ENCODE results near the gene RFT1.
A peak's percentile ranks its signal among the peaks of the same experiment; 100 is the strongest.

RFT1 gene

DNA sequence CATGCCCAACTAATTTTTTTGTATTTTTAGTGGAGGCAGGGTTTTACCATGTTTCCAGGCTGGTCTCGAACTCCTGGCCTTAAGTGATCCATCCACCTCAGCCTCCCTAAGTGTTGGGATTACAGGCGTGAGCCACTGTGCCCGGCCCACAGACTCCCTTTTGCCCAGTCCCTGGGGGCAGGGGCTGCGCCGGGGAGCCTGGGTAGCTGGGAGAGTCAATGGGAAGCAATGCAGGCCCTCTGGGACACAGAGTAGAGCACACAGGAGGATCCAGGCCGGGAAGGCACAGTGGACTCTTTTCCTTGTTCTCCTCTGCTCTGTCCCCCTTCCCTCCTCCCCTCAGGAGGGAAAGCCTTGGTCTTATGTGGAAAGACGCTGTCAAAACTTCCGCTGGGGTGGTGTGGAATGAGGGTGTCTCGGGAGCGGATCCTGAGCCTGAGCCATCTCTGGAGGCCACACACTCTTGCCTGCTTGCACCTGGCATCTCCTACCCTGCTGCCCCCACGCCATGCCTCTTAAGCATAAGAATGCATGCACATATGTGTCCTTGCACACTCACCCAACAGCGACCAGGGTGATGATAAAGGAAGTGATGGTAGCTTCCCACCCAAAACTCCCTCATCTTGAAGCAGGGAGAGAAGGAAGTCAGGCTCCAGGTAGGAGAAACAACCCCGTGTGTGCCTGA lies 18.9 kb upstream of the RFT1 start:
- DNase-seq, result no peak

DNA sequence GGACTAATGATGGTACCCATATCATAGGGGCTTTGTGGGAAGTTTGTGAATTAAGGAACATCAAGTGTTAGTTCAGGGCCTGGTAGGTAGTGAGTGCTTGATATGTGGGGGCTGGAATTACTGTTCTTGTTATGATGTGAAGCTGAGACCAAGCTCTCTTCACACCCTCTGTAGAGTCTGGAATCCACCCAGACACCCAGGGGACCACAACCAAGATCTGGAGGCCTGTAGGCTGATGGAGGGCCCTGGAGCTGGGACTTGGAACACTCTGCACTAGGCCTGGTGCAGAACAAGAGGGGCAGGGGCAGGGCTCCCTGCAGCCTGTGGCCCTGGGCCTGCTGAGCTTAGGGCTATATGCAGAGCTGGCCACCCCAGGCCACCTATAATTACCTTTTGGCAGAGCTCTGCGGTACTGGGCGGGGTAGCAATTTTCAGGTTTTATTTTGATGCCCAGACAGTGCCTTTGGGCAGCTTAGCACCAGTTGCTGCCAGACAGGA lies 17.7 kb upstream of the RFT1 start:
- no peak for DNase-seq

DNA sequence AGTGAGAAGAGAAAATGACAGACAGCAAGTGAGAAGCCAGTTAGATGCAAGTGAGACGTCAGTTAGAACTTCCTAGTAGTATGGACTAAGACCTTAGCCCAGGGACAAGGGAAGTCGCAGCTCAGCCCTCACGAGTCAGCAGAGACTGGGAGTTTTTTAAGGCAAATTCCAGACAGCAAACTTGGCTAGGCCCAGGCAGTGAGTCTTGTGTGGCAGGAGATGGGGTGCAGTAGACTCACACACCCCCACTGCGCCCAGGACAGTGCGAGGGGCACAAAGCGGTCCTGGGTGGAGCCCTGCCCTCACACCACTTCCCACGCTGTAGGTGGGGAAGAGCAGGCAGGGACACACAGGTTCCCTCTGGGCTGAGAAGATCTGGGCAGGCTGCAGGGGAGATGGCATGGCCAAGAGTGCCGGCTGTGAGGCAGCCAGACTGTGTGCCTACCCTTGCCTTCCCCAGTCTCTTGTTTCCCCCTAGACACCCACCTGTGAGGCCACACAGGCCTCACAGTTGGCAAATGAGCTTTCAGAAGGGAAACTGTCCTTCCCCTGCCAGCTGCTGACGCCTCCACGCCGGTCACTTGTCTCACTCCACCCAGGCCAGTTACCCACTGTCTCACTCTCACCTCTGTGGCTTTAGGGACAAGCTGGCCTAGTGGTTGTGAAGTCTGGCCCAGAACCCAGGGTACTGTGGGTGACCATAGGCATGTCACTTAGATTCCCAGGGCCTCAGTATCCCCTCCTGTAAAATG lies 17.1 kb upstream of the RFT1 start:
- peak; percentile 83 for DNase-seq

DNA sequence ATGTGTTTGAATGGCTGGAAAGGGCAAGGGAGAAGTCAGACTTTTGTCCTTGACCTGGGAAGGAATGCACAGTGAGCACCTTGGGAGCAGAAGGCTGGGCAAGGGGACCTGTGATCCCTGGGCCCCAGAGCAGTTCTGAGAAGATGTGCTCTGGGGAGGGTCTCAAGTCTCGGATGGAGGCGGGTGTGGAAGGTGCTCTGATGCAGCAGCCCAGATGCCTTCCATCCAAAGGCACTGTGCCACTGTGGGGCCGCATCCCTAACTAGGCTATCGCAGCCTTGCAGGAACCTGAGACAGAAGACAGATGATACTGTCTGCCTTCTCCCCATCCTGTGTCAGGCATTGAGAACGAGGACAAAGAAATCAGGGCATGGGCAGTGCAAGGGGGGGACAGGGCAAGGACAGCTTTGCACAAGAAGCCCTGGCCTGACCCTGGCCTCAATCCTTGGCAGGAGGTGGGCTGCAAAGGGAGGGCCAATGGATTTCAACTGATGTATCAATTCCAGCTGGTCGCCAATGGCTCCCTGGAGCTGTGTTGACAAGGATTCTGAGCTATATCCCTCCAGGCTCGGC lies 16.2 kb upstream of the RFT1 start:
- no peak for DNase-seq

DNA sequence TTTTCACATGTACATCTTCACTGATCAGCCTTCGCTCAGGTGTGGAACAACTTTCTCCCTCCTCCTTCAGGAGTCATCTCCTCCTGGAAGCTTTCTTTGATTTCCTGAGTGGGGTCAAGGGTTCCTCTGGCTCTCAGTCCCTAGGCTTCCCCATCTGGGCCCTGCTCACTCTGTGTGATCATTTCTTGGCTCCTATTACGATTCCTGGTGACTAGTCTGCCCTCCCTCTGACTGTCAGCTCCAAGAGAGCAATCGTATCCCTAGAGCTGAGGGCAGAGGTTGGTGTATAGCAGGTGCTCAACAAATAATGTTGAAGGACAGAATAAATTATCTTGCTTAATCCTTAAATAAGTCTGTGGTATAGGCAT lies 15.5 kb upstream of the RFT1 start:
- no peak for DNase-seq

DNA sequence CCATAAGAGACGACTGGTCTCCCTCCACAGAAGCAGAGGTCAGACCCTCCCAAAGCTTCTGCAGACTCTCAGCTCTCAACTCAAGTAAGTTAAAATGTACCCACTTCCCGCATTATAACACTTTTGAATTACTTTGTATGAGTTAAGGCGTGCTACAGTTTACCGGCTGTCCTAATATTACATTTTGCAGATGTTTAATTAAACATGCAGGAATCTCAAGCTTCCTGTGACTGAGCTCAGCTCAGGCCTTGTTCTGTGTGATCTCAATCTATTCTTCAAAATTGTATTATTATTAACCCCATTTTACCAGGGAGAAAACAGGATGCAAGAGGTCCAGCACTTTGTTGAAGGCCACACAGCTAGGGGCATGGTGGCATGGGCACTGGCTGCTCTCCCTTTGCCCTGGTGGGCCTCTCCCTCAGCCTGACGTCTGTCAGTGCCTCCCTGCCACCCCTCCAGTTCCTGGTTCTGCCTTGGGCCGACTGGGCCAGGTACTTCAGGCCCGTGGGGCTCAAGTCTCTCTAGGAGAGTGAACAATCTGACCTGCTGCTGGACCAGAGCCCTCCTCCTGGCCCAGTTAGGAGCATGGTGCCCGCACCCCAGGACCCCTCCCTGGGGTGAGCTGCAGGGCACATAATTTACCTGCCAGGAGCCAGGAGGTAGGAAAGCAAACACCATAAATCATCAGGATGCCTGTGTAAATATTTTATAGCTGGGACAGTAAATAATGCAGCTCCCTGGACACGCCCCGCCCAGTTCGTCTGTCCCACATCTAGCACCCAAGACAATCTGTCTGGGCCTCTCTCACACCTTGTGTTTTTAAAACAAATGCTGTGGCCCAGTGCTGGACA lies 14.9 kb upstream of the RFT1 start:
- DNase-seq, result no peak

DNA sequence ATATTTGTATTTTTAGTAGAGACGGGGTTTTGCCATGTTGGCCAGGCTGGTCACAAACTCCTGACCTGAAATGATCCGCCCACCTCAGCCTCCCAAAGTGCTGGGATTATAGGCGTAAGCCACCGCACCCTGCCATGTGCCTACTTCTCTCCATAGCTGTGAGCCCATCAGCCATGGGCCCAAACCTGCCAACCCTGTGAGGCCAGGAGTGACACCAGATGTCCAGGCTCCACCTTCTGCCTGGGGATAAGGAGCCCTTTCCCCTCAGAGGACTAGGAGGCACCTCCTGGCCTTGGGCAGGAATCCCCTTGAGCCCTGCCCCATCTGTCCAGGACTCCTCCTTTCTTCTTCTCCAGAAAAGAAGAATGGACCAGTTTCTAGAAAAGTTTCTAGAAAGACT lies 14.2 kb upstream of the RFT1 start:
- no peak for DNase-seq

DNA sequence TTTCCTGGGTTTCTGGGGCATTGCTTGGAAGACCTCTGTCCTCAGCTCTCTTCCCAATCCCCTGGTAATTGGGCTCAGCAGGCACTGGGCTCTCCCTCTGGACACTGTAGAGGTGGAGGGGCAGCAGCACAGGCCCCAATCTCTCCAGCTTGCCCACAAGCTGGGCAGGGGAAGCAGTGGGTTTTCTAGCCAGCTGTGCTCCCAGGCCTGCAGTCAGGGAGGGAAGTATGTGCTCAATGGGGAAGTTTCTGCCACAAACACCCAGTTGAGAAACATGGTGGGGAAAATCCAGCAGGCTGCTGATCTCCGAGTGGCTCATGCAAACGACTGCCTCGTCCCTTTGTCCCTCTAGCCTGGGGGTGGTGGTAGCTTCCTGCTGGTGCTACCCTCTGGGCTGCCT lies 12.8 kb upstream of the RFT1 start:
- DNase-seq, result peak; percentile 94

DNA sequence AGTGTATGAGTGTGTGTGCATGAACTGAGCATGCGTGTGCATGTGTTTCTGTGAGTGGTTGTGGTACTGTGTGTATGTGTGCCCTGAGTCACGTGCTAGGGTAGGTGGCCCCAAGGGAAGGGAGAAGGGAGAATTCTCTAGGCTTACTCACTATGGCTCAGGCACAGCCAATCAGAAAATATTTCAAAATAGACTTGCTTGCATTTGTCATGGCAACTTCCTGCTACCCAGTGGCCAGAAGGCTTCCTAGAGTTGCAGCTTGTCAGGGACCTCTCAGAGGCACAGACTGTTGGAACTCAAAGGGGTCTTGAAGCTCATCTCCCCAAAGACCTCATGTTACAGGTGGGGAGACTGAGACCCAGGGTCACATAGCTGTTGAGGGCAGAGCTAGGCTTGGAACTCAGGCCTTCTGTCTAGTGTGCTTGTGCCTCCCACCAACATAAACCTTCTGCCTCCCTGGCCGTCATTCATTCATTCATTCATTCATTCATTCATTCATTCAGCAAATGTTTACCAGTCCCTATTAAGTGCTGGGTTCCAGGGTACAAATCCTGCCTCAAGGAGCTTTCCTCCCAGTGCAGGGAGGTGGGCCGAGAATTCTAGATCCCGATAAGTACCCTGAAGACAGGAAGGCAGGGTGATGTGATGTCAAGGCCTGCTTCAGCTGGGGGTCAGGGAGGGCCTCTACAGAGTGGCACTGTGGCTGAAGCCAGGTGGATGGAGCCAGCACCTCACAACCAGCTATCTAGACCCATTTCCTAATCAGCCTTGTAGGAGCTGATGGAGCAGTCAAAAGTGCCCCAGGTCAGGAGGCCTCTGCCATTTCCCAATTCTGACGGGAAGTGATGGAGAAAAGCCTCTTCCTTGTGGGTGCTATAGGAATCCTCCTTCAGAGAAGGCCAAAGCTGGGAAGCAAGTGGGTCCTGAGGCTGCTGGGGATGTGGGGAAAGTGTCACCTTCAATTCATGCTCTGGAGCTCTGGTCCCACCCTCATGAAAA lies 10.9 kb upstream of the RFT1 start:
- peak; percentile 93 for DNase-seq

DNA sequence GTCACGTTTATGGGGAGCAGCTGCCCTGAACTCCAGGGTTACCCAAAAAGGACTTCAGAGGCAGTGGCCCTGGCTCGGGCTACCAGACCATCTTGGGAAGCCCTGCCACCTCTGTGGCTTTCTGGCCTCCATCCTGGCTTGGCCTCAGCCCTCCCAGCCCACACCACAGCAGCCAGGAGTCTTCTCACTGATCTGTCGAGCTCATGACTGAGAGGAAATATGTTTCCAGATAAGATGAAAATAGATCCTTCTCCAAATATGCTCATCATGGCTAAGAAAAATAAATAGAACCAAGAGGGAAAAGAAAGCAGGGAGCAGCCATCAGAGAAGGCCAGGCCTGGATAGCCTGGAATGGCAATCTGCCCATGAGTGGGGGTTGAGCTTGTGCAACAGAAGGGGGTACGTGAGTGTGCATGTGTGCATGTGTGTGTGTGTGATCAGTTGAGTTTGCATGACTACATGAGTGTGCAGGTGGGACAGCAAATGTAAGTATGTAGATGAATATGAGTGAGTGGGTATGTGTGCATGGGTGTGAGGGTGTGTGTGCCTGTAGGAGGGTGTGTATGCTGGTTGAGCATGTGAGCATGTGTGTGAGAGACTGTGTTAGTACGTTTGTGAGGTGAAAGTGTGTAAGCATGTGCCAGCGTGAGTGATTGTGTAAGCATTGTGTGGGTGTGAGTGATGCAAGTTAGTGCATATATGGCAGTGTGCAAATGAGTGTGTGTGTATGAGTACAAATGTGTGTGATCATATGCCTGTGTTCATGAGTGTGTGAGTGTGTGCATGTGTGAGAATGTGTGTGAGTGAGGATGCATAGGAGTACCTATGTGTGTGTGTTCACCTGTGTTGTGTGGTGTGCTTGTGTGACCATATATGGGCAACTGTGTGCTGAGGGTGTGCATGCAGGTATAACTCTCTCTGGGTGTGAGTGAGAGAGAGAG lies 9.9 kb upstream of the RFT1 start:
- no peak for DNase-seq

DNA sequence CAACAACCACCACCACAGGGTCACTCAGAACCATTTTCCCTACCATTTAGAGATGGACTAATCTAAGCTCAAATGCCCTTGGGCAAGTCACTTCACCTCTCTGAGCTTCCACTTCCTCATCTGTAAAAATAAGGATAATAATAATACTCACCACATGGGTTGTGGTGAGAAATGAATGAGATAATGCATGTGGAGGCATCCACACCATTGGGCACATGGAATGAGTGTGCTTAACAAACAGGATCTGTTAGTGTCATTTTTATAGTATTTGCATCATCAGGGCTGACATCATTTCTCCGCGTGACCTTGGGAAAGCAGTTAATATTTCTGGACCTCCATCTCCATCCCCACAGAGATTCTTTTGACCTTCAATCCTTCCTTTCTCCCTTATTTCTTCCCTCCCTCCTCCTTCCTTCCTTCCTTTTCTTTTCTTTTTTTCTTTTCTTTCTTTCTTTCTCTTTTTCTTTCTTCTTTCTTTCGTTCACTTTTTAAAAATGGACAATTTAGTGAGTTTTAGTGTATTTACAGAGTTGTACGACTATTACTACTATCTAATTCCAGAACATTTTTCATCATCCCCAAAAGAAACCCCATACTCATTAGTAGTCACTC lies 7.7 kb upstream of the RFT1 start:
- peak; percentile 85 for DNase-seq

DNA sequence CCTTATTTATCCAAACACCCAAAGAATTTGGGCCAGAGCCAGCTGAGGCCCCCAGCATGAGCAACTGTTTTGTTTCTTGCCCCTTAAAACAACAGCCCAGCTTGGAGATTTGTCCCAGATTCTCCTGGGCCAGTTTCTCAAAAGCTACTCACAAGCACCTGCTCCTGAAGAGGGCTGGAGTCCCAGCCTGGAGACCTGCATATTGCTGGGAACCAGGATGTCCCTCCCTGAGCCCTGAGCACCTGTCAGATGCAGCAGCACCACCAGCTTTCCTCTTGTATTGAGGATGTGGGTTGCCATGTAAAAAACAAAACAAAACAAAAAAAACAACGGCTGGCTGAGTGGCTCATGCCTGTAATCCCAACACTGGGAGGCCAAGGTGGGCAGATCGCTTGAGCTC lies 7.0 kb upstream of the RFT1 start:
- DNase-seq, result no peak

DNA sequence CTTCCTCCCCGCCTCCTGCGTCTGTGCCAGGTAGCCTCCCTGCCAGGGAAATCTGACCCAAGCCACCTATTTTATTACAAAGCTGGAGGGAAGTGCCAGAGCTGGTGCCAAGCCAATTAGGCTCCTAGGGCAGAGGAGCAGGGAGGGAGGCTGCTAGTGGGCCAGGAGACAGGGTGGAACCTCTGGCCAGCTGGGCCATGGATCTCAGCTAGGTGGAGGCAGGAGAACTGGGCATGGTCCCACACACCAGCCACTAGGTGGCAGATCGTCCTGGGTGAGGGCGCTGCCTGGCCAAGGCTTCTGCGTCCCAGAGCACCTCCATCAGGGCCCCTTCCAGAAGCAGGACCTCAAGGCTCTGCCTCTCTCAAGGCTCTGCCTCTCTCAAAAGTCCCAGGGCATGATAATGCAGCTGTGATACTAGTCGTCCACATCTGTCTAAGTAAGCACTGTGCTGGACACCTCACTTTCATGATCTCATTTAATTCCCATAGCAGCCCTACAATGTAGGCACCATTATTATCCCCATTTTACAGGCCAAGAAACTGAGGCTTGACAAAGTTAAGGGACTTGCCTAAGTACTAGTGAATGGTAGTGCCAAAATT lies 4.5 kb upstream of the RFT1 start:
- DNase-seq, result peak; percentile 82

DNA sequence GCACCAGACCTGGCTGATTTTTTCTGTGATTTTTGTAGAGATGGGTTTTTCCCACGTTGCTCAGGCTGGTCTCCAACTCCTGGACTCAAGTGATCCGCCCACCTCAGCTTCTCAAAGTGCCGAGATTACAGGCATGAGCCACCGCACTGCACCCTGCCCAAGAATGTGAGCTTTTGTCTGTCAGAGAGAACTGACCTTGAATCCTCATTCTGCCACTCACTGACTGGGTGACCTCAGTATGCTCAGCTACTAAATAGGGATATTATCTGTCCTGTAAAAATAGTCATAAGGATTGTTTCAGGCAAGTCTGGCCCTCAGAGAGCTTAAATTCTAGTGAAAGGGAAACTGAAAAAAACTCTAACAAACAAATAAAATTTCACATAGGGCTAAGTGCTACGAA lies 2.1 kb upstream of the RFT1 start:
- no peak for DNase-seq

DNA sequence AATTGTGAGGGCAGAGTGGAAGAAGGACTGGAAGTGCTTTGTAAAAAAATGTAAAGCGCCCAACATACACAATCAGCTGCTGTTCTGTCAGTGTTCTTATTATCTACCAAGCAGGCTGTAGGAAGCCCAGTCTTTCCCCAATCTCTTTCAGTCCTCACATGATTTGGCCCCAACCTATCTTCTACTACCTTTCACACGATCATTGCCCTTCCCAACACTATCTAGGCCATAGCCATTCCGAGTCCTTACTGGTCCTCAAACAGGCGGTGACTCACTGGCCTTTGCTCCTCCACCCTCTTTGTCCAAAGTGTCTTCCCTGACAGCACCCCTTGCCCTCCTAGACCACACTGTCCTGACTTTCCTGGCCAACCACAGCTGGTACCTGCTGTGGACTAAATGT lies 861 bp upstream of the RFT1 start:
- no peak for DNase-seq

DNA sequence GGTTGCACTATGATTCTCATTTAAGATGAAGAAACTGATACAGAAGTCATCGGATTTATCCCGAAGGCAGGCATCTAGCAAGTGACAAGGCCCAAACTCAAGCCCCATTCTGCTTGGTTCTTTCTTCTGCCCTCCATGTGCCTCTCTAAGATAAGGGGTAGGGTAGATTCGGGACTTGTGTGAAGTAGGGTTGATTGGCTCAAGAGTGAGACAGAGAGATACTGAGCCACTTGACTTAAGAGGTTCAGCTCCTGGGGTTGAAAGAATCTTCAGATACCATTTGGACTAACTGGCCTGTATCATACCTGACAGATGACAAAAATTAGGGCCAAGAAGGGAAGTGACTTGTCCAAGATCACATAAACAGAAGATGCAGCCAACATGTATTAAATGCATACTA lies 891 bp downstream of the RFT1 start:
- DNase-seq, result no peak

DNA sequence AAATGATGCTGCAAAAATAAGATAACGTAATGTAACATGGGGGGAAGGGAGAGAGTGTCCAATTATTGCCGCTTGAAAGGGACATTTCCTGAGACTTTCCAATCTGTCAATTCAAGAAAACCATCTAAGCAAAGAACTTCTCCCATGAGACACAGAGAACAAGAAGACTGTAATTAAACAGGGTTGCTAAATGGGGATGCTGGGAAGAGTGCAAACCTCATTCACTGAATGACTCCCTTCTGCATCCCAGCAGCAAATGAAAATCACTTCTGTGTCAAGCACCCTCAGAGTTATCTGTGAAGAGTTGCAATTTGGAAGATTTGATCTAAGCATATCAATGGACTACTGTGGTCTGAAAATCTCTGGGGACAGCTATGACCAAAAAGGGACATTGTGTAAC lies 3.6 kb downstream of the RFT1 start:
- DNase-seq, result no peak

DNA sequence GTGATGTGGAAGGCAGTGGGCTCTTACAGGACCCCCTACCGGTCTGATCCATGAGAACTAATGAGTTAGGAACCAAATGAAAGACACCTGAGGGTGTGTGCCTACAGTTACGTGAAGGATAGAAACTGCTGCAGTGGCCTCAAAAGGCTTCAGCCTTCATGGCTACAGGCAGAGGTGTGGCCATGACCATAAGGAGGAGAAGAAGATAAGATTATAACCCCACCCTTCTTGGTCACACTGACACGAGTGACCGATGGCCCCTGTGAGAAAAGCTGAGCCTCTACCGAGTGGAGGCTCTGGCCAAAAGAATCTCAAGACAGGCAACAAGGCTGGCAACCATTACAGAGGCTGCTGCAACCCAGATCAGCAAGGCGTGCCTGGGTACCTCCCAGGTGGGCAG lies 6.3 kb downstream of the RFT1 start:
- DNase-seq, result no peak

DNA sequence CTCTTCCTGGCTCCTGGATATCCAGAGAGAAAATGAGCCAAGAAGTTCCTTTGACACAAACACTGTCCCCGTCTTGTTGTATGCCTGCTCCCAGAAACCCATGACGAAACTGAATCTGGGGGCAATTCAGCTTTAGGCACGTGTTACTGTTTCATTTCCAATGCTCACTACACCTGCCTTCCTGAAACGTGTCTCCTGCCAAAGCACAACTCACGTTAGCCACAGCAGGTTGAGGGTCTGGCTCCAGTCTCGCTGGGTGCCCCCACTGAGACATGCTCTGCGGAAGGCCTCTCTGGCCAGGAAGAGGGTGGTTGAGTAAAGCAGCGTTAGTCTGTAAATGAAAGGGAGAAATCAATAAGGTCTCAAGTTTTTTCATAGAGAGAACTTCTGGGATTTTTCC lies 6.7 kb downstream of the RFT1 start:
- DNase-seq, result no peak

DNA sequence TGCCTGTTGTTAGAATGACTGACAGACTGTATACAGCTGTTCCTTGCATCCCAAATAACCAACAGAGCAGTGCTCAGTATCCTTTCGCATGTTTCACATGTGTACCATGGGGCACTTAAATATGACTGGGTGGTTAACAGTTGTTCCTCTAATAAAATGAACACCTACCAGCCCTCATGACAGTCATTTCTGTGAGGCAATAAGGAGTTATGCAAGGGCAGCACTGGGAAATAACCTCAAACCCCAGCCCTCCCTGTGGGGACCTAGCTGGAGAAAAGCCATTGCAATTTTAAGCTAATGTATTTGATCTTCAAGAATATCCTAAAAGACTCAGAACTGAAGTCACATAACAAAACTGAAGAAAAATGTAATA lies 7.3 kb downstream of the RFT1 start:
- DNase-seq, result peak; percentile 78

Measured in suppressor macrophage treated with lipopolysaccharide for 4 hours (primary cell).